CD4-positive, alpha-beta T cell treated with Interleukin-1 beta for 1 hour (primary cell): ENCODE measurements around the gene SUN5.

ENCODE experiments used
- DNase-seq, 2 donors: peaks; one replicate each; pipeline ENCODE4 v3.0.0-alpha.2; 2020 to 2022

Gene SUN5

DNA sequence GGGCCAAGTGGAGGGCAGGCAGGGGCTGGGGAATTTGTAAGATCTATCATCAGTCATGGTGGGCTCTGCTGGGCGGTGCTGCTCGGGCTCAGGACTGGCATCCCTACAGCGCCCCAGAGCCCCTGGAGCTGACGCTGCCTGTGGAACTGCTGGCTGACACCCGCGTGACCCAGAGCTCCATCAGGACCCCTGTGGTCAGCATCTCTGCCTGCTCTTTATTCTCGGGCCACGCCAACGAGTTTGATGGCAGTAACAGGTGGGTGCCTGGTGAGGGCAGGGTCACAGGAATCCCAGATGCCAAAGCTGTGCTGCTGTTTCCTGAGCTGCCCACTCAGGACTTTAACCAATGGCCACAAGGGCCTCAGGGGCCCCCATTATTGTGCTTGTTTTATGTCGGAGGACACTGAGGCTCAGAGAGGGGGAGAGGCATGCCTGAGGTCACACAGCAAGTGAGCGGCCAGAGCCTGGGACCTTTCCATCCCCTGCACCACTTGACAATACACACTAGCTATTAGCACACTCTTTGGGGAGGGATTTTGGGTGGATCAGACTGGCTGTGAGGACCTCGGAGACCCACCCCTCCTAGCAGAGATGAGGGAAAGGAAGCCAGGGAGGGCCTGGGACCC is 9.6 kb upstream of the SUN5 start:
- no peak for DNase-seq

DNA sequence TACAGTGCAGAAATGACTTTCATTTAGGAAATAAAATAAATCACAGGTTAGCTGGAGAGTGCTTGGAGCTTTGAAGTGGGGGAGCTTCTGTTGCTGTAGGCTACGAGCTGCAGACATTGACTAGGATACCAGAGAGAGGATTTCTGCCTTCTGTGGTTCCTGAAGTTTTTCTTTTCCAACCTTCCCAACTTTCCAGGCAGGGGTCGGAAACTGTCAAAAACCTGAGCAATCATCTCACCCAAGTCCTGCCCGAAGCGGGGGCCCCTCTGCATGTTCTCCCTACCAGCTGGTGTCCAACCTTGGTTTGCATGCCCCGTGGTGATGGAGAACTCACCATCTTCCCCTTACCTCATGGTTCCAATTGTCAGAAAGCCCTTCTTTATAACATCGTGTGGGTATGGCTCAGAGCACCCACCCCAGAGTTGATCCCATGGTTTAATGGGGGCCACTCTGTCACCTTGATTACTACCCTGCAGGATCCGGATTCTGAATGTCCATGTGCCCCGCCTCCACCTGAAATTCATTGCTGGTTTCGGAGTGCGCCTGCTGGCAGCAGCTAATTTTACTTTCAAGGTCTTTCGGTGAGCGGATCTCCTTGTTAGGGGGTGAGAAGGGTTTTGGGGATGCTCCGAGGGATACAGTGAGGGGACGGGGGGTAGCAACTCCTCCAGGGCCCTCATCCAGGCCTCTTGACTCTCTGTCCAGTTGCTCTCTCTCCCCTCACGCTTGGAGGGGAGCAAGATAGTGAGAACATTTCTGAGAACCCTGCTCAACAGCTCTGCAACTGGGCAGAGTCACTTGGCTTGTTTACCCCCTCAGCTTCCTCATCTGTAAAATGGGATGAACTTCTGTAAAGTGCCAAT is 8.3 kb upstream of the SUN5 start:
- DNase-seq = no peak

DNA sequence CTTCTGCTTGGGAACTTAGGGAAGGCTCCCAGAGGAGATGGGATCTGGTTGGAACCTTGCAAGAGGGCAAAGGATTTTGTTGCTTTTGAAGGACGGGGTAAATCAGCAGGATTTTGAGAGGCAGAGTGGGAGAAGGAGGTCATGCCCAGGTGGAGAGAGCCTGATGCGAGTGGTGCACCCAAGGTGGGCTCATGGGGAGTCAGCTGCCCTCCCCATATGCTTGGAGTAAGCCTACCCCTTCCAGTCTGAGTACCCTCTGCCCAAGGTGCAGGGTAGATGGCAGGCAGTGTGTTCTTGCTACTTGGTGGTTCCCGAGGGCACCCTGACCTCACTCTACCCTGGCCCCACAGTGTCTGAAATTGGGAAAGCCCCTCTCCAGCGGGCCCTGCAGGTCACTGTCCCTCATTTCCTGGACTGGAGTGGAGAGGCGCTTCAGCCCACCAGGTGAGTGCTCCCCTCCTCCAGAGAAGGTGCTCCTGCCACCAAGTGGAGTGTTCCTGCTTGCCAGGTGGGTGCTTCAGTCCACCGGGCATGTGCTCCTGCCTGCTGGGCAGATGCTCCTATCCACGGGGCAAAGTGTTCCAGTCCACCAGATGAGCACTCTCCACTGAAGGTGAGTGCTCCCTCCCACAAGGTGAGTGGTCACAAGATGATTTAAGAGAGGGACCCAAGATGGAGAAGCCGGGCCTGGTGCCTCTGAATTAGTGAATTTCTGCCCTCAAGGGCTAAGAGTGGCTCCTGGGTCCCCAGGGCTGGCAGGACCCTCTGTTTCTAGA is 6.6 kb upstream of the SUN5 start:
- DNase-seq = no peak

DNA sequence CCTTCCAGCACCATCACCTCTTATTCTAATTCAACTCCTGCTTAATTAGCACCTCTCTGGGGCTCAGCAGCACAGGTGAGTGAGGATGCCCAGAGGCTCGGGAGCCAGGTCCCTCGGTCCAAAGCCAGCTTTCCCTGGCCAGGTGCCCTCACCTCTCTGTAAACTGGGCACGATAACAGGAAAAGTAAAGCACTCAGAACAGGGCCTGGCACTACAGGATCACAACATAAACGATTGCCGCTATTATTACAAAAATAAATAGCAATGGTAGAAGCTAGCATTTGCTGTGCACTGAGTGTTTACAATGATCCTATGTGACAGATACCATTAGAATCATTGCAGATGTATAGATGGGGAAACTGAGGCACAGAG is 5.9 kb upstream of the SUN5 start:
- DNase-seq = no peak

DNA sequence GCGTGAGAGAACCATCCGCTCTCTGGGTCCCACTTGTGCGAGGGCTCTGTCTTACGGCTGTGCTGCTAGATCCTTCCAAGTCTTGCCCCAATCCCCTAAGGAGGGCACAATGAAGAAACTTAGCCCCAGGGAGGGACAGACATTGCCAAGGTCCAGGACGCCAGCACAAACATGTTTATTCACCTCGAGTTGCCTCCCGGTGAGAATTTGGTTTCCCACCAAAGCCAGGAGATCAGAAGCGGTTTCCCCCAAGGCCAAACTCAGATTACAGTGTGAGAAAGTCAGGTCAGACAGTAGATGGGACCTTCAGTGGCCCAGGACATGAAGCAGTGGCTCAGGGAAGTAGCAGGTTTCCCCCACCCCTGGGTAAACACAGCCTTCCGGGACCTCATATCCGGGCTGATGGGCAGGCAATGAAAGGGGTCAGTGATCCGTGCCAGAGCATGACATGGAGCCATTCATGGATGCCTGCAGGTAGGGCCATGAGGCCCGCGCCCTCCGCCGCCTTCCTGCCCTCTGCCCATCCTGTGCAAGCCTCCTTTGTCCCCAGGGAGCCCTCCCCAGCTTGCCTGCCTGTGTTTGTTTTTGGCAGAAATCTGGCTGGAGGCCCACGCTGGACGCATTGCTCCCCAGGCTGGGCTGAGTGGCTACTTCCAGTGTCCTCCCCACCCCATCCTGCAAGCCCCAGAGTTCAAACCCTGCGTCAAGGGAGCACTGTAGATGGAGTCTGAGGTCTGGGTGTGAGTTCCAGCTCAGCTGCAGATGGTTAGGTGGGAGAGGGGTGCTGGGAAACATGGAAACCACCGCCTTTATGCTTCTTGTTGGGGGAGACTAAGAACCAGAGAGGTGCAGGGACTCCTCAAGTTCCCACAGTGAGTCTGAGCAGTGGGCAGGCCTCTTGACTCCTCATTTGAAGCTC is 5.2 kb upstream of the SUN5 start:
- no peak for DNase-seq

DNA sequence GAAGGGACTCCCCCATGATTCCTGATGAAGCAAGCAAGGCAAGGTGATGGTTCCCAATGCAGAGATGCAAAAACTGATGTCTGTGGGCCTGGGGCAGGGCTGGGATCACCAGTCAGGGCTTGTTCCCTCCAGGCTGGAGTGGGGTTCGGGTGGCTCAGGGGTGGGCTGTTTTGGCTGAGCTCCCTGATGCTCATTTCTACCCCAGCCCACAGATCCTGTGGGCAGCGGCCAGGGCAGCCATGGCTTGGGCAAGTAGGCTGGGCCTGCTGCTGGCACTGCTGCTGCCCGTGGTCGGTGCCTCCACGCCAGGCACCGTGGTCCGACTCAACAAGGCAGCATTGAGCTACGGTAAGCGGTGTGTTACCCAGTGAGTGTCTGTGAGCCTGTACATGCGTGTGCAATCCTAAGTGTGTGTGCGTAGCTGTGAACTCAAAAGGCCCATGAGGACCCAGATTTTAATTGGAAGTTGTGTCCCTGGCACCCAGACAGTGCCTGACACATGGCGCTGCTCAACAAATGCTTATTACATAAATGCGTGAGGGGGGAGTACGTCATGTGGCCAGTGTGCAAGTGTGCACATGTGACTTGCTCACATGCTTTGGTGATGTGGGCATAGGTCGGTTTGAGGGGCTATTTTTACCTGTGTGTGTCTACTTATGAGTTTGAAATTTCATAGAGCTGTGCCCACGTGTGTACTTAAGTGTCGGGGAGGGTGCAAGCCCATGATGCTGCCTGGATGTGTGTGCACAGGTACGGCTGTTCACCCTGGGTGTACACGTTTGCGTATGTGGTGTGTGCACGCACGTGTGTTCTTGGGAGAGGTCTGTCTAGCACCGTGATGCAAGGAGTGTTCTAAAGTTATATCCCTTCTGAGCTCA is 4.3 kb upstream of the SUN5 start:
- DNase-seq = no peak

DNA sequence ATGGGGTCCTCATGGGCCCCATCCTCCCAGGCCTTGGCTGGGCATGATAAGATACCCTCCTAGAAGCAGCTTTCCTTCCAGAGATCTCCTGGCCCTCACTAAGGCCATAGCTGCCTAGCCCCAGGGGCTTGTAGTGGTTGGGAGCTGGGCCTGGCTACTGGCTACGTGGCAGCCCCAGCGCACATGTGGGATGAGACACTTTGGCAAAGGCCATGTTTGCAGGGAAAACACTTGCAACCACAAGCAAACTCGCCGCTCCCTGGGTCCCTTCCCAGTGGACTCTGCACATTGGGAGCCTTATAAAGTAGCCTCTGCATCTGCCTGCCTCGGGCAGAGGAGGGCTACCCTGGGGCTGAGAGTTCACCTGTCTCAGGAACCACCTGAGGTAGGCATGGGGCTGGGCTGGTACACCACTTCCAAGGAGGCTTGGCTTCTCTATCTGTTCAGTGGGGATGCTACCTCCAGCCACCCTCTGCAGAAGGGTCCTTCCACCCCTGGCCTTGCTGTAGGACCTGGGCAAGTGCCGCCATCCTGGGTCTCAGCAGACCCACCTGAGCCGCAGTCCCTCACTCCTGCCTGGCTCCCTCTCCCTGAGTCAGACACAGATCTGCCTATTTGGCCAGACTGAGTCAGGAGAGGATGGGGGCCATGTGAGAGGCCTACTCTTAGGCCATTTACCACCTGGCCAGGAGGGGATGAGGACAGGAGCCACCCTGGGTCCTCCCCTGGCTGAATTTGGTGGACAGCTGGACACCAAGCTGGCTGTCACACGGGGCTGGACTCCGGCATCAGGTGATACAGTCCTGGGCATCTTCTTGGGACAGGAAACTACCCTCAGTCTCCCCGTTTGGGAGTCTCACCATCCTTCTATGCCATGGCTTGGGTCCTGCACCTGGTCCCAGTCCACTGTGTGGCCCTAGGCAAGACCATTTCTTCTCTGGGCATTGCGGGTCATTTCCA is 3.4 kb upstream of the SUN5 start, which contains the start of gene BPIFB2:
Gene BPIFB2 (plus strand): TSS at position 329 of the 960 bp plus-strand sequence. CDS start 871 bp downstream, outside the sequence.
- no peak for DNase-seq

DNA sequence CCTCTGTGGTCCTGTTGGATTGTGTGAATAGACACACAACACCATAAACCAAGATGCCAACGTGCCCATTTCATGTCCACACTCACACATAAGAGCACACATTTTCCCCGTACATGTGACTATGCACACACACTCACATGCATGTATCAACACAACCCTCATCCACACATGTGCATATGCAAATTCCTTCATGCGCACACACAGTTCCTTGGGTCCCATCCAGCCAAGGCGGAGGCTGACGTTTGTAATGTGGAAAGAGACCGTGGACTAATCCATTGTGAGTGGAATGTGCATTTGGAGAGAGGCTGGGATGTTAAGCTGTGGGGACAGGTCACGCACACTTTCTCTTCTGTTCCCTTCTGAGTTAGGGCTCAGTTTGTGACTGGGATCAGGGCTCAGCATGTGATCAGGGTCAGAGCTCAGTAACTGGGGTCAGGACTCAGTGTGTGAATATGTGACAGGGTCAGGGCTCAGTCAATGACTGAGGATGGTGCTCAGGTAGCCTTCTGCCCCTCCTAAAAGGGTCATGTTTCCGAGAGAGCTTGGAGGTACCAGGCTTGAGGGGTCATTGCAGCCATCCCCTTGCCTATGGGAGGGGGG is 2.6 kb upstream of the SUN5 start:
- no peak for DNase-seq

DNA sequence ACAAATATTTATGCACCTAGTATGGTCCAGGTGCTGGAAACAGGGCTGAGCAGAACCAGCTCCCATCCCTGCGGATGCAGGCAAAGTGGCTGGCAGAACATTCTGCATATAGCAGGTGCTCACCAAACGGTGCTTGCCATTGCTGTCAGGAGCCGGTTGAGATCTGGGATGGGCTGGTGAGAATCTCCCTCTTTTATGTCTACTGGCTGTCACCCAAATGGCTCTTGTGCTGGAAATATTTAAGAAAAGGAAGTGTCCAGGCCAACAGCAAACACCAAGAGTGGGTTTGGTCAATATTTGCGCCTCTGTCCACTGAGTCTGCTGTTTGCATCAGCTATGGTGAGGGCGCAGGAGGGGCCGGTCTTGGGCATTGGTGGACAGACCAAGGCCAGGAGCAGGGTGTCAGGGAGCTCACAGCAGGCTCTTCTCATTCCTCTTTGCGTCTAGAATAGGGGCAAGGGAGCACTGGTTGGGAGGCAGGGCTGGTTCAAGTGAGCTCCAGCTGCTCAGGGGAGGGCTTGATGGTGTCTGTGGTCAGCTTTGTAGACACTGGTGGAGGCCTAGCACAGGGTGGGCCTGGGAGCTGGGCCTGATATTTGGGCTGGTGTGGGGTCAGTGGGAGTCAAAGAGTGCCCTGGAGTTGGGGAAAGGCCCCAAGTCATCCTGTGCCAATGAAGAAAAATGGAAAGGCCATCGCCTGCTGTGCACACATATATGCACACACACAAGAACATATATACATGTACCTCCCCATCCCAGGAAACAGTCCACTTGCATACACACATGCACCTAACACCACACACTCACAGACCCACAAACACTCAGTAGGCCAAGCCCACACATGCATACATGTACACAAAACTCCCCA is 1.9 kb upstream of the SUN5 start:
- DNase-seq = no peak

DNA sequence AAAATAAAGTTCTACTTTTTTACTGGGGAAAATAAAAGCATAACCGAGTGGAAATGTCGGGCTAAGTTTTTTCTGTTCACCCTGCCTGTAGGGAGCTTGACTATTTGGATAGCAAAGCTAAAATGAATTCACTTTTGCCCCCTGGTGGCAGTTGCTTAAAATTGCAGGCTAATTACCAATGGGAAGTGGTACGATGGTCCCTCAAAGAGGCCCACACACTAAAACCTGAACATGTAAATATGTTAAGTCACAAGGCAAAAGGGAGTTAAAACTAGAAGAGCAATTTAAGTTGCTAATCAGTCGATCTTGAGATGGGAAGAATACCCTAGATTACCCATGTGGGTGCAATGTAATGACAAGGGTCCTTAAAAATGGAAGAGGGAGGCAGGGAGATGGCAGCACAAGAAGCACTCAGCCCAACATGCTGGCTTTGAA is 916 bp upstream of the SUN5 start:
- peak in 1 of 2 donors; percentile 48 for DNase-seq

DNA sequence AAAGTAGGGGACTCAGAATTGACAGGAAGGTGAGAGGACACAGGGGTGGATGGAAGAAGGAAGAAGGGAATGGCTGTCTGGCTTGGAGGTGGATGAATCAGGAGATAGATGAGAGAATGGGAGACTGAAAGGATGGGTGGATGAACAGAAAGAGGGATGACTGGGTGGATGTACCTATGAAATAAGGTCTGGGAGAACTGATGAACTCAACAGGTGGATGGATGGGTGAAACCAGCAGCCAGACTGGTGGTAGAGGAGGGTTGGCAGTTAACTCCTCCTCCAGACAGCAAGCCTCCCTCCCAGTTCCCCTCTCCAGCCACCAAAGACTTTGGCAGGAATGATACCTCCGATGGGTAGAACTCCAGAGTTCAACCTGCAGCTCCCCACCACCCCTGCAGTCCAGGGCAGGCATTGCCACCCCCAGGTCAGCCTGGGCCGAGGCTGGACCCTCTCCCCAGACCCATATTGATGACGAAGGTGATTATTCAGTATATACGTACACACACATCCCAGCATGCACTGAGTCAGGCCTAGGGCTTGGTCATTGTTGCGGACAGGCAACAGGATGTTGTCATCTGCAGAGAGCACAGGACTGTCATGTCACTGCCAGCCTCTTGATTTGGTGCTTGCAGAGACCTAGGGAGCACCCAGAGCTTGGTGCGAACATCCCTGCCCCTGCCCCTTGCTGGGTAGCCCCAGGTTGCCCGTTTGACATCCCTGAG is 2.0 kb downstream of the SUN5 start:
- no peak for DNase-seq

DNA sequence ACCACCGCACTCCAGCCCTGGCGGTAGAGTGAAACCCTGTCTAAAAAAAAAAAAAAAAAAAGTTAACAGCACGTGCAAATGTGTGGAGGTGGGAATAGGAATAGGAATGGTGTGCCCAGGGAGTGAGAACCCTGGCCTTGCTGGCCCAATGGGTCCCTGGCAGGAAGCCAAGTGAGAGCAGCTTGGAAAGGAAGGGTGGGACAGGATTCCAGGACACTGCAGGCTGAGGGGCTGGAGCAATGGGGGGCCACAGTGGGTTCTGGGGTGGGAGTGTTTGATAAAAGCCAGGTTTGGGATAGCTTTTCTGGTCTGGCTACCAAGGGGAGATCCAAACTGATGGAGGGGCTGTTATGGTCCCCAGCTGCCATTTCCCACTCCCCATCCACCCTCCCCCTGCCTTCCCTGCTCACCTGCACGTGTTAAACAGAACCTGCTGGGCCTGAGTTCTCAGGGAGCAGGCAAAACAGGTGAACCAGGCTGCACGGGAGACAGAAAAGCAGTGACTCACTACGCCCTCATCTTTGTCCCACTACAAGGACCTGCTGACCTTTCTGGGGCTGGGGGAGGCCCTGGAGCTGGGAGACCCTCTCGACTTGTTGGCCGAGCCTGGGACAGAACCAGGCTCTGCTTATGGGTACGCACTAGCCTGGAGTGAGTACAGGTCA is 3.3 kb downstream of the SUN5 start:
- no peak for DNase-seq

DNA sequence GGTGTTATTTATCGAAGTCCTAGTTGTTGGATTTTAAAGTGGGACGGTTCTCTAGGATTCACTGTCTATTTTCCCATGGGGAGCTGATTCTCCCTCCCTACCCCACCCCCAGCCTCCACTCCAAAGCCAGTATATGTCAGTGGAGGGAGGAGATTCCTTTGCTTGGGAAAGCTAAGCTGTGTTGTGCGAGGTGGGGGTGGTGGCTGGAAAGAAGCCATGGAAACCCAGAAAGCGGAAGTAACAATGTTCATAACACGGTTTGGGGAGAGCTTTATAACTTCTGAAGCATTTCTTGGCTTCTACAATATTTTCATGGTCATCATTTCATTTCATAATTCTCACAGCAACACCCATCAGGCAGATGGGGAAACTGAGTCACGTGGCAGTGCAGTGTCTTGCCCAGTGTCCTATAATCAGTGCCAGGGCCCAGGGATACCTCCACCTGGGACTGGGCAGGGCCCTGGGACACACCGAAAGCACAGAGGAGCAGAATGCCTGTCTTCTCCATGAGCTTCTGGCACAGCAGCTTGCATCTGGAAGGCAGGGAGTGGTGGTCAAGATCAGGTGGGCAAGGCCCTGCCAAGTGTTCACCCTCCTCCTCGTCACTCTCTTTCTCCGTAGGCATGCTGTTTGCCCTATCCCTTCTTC is 4.5 kb downstream of the SUN5 start:
- no peak for DNase-seq

DNA sequence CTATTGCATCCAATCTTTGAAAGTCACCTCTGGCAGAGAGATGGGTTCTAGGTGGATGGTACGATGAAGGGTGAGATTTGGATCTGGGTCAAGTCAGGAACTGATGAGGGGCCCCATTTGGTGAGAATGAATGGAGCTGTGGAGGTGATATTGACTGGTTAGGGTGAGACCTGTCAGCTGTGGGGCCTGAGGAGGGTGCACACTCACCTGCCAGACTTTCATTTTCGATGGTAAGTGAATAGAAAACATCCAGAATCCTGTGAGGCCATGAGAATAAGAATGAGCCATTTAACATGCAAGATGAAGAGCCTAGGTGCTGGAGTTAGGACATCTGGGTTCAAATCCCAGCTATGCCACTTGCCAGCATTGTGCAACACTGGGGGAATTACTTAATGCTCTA is 6.8 kb downstream of the SUN5 start:
- DNase-seq = no peak

DNA sequence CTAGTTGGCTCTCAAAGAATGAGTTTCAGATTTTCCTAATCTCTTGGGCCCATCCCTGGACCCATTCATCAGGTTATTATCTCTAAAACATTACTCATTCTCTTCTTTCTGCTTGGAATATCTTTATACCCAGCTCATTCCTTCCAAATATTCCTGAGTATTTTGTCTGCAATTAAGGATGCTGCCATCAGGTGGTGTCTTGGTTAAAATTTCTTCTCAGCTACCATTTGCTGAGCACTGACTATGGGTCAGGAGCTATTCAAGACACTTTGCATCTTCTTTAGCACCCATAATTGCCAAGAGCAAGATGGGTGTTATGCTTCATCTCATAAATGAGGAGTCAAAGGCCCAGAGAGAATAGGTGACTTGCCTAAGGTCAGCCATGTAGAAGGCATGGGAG is 8.4 kb downstream of the SUN5 start:
- DNase-seq = no peak

DNA sequence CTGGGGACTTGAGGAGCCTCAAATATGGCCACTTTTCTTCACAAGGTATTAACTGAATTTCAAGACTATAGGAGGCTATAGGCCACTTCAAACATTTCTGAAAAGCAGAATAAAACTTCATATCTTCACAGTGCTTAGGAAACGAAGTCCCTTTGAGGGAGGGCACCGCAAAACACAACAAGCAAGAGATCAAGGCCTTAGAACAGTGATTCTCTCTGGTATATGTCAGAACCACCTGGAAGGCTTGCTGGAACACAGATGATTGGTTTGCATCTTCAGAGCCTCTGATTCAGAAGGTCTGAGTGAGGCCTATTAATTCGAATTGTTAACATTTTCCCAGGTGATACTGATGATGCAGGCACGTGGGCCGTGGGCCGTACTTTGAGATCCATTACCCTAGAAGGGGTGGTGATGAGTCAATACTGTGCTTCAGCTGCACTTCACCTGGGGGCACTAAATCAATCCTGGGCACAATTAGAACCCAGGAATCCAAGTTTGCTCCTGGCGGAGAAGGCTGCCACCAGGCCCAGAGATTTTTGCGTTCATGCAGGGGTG is 10.7 kb downstream of the SUN5 start:
- DNase-seq = no peak
